B cell (primary cell): Measurements from ENCODE around the gene HDAC11. TPM values are rescaled to one million over a fixed set of nuclear protein-coding genes. Genes with fewer than 3 reads are reported as not detected.

Experiments
- ATAC-seq: fragments of 200-7000 bp; cut with Tn5 transposase; one replicate; pipeline ENCODE4 v1.10.0; 2021; ENCODE audit warnings: low read depth, mild to moderate bottlenecking, moderate number of reproducible peaks, moderate library complexity
- CTCF ChIA-PET: fragments of 350-600 bp; sonication (Branson Sonifier 250); formaldehyde crosslinking; loops from one replicate; lab custom pipeline; 2021; ENCODE audit warnings: antibody characterized with exemption, inconsistent platforms; lab: Charles Lee
- POLR2A ChIA-PET: fragments of 350-600 bp; sonication (Branson Sonifier 250); formaldehyde crosslinking; loops from one replicate; lab custom pipeline; 2021; ENCODE audit warnings: antibody characterized with exemption; lab: Charles Lee
- DNase-seq: peaks from one replicate; pipeline ENCODE4 v3.0.0; 2013
- H2AFZ ChIP-seq: 2 replicates; pipeline ENCODE4 v1.6.1; 2012; ENCODE audit warnings: mild to moderate bottlenecking, low read depth, low read length; ENCODE audit not compliant: insufficient read depth, poor library complexity, severe bottlenecking
- H3K27ac ChIP-seq, 2 donors: 1 replicate in 1 of 2; 2 replicates in 1 of 2; pipeline ENCODE4 v1.5.1; 2012 to 2013; ENCODE audit warnings: low read length in 2 of 2, mild to moderate bottlenecking in 2 of 2, moderate library complexity in 1 of 2
- H3K27me3 ChIP-seq, 4 experiments: fragments of 200-600 bp in 1 of 4; sonication (generic) in 1 of 4; replicated peaks in 1 of 4; 1 replicate in 2 of 4; 2 replicates in 2 of 4; pipeline versions ENCODE4 v1.6.1 to v1.7.0; 2013 to 2016; ENCODE audit warnings: low read length in 3 of 4, mild to moderate bottlenecking in 2 of 4, mixed read lengths in 1 of 4, moderate library complexity in 1 of 4; ENCODE audit not compliant: insufficient read depth in 4 of 4, control insufficient read depth in 3 of 4; ENCODE audit errors: control extremely low read depth in 1 of 4
- H3K36me3 ChIP-seq, 2 experiments: replicated peaks in 1 of 2; 1 replicate in 1 of 2; 2 replicates in 1 of 2; pipeline versions ENCODE4 v1.6.1 to v1.7.1; 2013; ENCODE audit warnings: low read length in 1 of 2; ENCODE audit not compliant: insufficient read depth in 2 of 2, control insufficient read depth in 1 of 2; ENCODE audit errors: control extremely low read depth in 1 of 2, extremely low read depth in 1 of 2
- H3K4me1 ChIP-seq, 2 donors: fragments of 200-600 bp in 1 of 2; sonication (generic) in 1 of 2; 1 replicate in 1 of 2; 2 replicates in 1 of 2; pipeline versions ENCODE4 v1.5.1 to v1.6.1; 2013 to 2017; ENCODE audit warnings: low read length in 2 of 2; ENCODE audit not compliant: control insufficient read depth in 2 of 2, insufficient read depth in 2 of 2
- H3K4me2 ChIP-seq: replicated peaks from 2 replicates; pipeline ENCODE3; 2012; ENCODE audit warnings: mild to moderate bottlenecking, low read depth, low read length; ENCODE audit not compliant: poor library complexity, severe bottlenecking
- H3K4me3 ChIP-seq, 5 experiments: fragments of 200-600 bp in 1 of 5; sonication (generic) in 1 of 5; 1 replicate in 3 of 5; 2 replicates in 2 of 5; pipeline versions ENCODE4 v1.5.1 to v1.7.0; 2011 to 2016; ENCODE audit warnings: low read length in 4 of 5, mild to moderate bottlenecking in 4 of 5, low read depth in 2 of 5, control low read depth in 1 of 5, moderate library complexity in 1 of 5; ENCODE audit not compliant: insufficient read depth in 1 of 5; ENCODE audit errors: control extremely low read depth in 1 of 5, extremely low read depth in 1 of 5
- H3K79me2 ChIP-seq: fragments of 200-600 bp; sonication (generic); one replicate; pipeline ENCODE4 v1.6.0; 2016; ENCODE audit warnings: low read length; ENCODE audit not compliant: control insufficient read depth, insufficient read depth
- H3K9ac ChIP-seq: fragments of 200-600 bp; sonication (generic); 2 replicates; pipeline ENCODE4 v1.6.1; 2017; ENCODE audit warnings: mild to moderate bottlenecking, low read length, moderate library complexity
- H3K9me3 ChIP-seq, 3 donors: one replicate each; pipeline versions ENCODE4 v1.6.1 to v1.7.1; 2013; ENCODE audit warnings: low read length in 2 of 3; ENCODE audit not compliant: control insufficient read depth in 2 of 3, insufficient read depth in 1 of 3; ENCODE audit errors: control extremely low read depth in 1 of 3
- H4K20me1 ChIP-seq: 2 replicates; pipeline ENCODE4 v1.6.0; 2012; ENCODE audit warnings: mild to moderate bottlenecking, low read length; ENCODE audit not compliant: insufficient read depth, control insufficient read depth, poor library complexity, severe bottlenecking
- H3K27ac Mint-ChIP-seq: one replicate; pipeline ENCODE4 v1.8.0; 2021; ENCODE audit warnings: mixed read lengths
- H3K27me3 Mint-ChIP-seq: one replicate; pipeline ENCODE4 v1.8.0; 2021; ENCODE audit warnings: mixed read lengths
- H3K4me1 Mint-ChIP-seq: one replicate; pipeline ENCODE4 v1.8.0; 2021; ENCODE audit warnings: mixed read lengths
- H3K4me3 Mint-ChIP-seq: one replicate; pipeline ENCODE4 v1.8.0; 2021; ENCODE audit warnings: mixed read lengths
- H3K9me3 Mint-ChIP-seq: one replicate; pipeline ENCODE4 v1.8.0; 2022; ENCODE audit warnings: mixed read lengths; ENCODE audit not compliant: insufficient read depth
- CTCF ChIP-seq: fragments of 200-600 bp; IDR thresholded peaks from one replicate; pipeline ENCODE4 v1.8.0; 2022; ENCODE audit warnings: antibody characterized with exemption, mild to moderate bottlenecking
- EZH2 ChIP-seq: IDR thresholded peaks from 2 replicates; pipeline ENCODE4 v1.6.1; 2012; ENCODE audit warnings: borderline replicate concordance, low read depth, mild to moderate bottlenecking, moderate library complexity, low read length; ENCODE audit not compliant: insufficient read depth, poor library complexity, severe bottlenecking
- WGBS: methylation state at CpG from one replicate; pipeline ENCODE4 v1.1.5; 2013; ENCODE audit warnings: missing lambda C conversion rate; ENCODE audit not compliant: insufficient coverage; 5-methylcytosine and 5-hydroxymethylcytosine counted together
- intact Hi-C: fragments of 100-400 bp; cut with micrococcal nuclease; formaldehyde crosslinking; loops from one replicate; pipeline ENCODE4 v1.10.0; 2022
- polyA plus RNA-seq: library from polyadenylated mRNA; depleted of rRNA; stranded (reverse); fragments of >200 nt; gene quantifications from 2 replicates; pipeline ENCODE4 v1.2.3, GENCODE V29; 2012
- total RNA-seq, 2 donors: library from RNA; stranded (reverse); fragments of 120-200 nt in 1 of 2; gene quantifications; 1 replicate in 1 of 2; 2 replicates in 1 of 2; pipeline versions ENCODE4 v1.2.3 to v1.2.4, GENCODE V29; 2013 to 2022

Gene HDAC11
- total and polyA plus RNA-seq, 2 donors (not counting 1 experiment from before 2014, with no cell fraction given): 0.76 to 5.5 TPM

- H3K27me3 Mint-ChIP-seq: peaks cover 34% of the 10 kb centered on the region
- POLR2A ChIA-PET: no interaction called here
- Histone ChIP-seq H2AFZ (no peak overlapping the region), H4K20me1 (no peaks in the 10 kb centered on the region), H3K27me3 (peaks cover 0 to 12% (median 2%) of the 10 kb centered on the region in 4 experiments), H3K9me3 (no peaks in the 10 kb centered on the region), H3K36me3 (no peaks in the 10 kb centered on the region), H3K4me1 (no peaks in the 10 kb centered on the region), H3K79me2 (no peaks in the 10 kb centered on the region), H3K9ac (no peak overlapping the region), H3K4me2 (no peak overlapping the region), H3K4me3 (no peak overlapping the region), H3K27ac (no peak overlapping the region)
- WGBS: no CpG with 5 or more reads among the region's 4 CpGs
- DNase-seq (no peak), ATAC-seq (no peak)
- no peaks in the 10 kb centered on the region for H3K4me1 Mint-ChIP-seq
- intact Hi-C loops: no loop called here
- CTCF ChIA-PET: interaction anchor here (0.8 kb wide), 1 partner anchor 375 kb away, joined by 4 read pairs; no protein-coding TSS in a partner anchor
- H3K27ac Mint-ChIP-seq: no peak overlapping the region
- TF ChIP-seq EZH2: no peak
- no peak for TF ChIP-seq CTCF
- no peaks in the 10 kb centered on the region for H3K9me3 Mint-ChIP-seq
- no peak overlapping the region for H3K4me3 Mint-ChIP-seq
These were observed 13.3 kb upstream of the HDAC11 start for GRCh38 chr3:13466781-13467180.

- Histone ChIP-seq H3K4me3 (no peak overlapping the region), H2AFZ (no peak overlapping the region), H3K4me1 (no peaks in the 10 kb centered on the region), H3K79me2 (no peaks in the 10 kb centered on the region), H3K27ac (no peak overlapping the region), H3K9me3 (no peaks in the 10 kb centered on the region), H3K27me3 (peaks cover 0 to 5% (median 0%) of the 10 kb centered on the region in 4 experiments), H3K36me3 (no peaks in the 10 kb centered on the region), H3K4me2 (no peak overlapping the region), H4K20me1 (no peaks in the 10 kb centered on the region), H3K9ac (no peak overlapping the region)
- H3K27me3 Mint-ChIP-seq: peaks cover 31% of the 10 kb centered on the region
- no peaks in the 10 kb centered on the region for H3K4me1 Mint-ChIP-seq
- POLR2A ChIA-PET: no interaction called here
- ATAC-seq (no peak), DNase-seq (no peak)
- intact Hi-C loops: no loop called here
- CTCF ChIA-PET: interaction anchor here (1.0 to 1.6 kb wide), 5 partner anchors 9 to 175 kb away, joined by 3 to 4 read pairs (median 3); partner anchors contain the start of gene HDAC11
- H3K4me3 Mint-ChIP-seq: no peak overlapping the region
- 74% methylated on average over 13 of the region's 13 CpGs for WGBS
- TF ChIP-seq CTCF: no peak
- TF ChIP-seq EZH2: no peak
- H3K27ac Mint-ChIP-seq: no peak overlapping the region
- no peaks in the 10 kb centered on the region for H3K9me3 Mint-ChIP-seq
These were observed 9.1 kb upstream of the HDAC11 start for GRCh38 chr3:13470894-13471574.
